ENCODE data around the gene INSM1.
"Not testable (repeated sequence)": the region's sequence is repeated elsewhere in the genome, so short reads cannot be mapped to it uniquely, and the experiment has no call there.

The INSM1 gene

GRCh38 chr20:20367575-20368417, at the start of gene INSM1:
Gene INSM1, plus strand, starts transcription at chr20:20368104. Its CDS starts 164 bp downstream, at chr20:20368268.
- DNase-seq, result peak; percentile 56

GRCh38 chr20:20318365-20319161, 49.3 kb upstream of the INSM1 start:
- DNase-seq, result no peak

GRCh38 chr20:20321134-20321533, 46.8 kb upstream of the INSM1 start:
- DNase-seq, result no peak

- no peak for DNase-seq
Observed at GRCh38 chr20:20321917-20322316, 46.0 kb upstream of the INSM1 start.

GRCh38 chr20:20322912-20323311, 45.0 kb upstream of the INSM1 start:
- DNase-seq, result no peak

- no peak for DNase-seq
Observed at GRCh38 chr20:20327746-20328145, 40.2 kb upstream of the INSM1 start.

GRCh38 chr20:20329564-20329963, 38.3 kb upstream of the INSM1 start:
- no peak for DNase-seq

- no peak for DNase-seq
Observed at GRCh38 chr20:20331156-20331555, 36.7 kb upstream of the INSM1 start.

- no peak for DNase-seq
Observed at GRCh38 chr20:20331817-20332216, 36.1 kb upstream of the INSM1 start.

- DNase-seq, result no peak
Observed at GRCh38 chr20:20333866-20334265, 34.0 kb upstream of the INSM1 start.

- DNase-seq, result no peak
Observed at GRCh38 chr20:20334489-20334888, 33.4 kb upstream of the INSM1 start.

- DNase-seq, result no peak
Observed at GRCh38 chr20:20338133-20338730, 29.7 kb upstream of the INSM1 start.

- no peak for DNase-seq
Observed at GRCh38 chr20:20340443-20340842, 27.5 kb upstream of the INSM1 start.

- DNase-seq, result no peak
Observed at GRCh38 chr20:20341371-20341770, 26.5 kb upstream of the INSM1 start.

- no peak for DNase-seq
Observed at GRCh38 chr20:20342066-20342465, 25.8 kb upstream of the INSM1 start.

GRCh38 chr20:20343932-20344331, 24.0 kb upstream of the INSM1 start:
- DNase-seq, result no peak

GRCh38 chr20:20344476-20344875, 23.4 kb upstream of the INSM1 start:
- no peak for DNase-seq

GRCh38 chr20:20353576-20353975, 14.3 kb upstream of the INSM1 start:
- no peak for DNase-seq

GRCh38 chr20:20355503-20355902, 12.4 kb upstream of the INSM1 start:
- DNase-seq, result not testable (repeated sequence)

- DNase-seq, result no peak
Observed at GRCh38 chr20:20358801-20359200, 9.1 kb upstream of the INSM1 start.

GRCh38 chr20:20359628-20360027, 8.3 kb upstream of the INSM1 start:
- no peak for DNase-seq

GRCh38 chr20:20360464-20360863, 7.4 kb upstream of the INSM1 start:
- DNase-seq, result peak; percentile 45

- peak; percentile 37 for DNase-seq
Observed at GRCh38 chr20:20362774-20363433, 5.0 kb upstream of the INSM1 start.

Measured in stimulated activated CD8-positive, alpha-beta memory T cell treated with anti-CD3 and anti-CD28 coated beads, Interleukin-4, amount 100 ng/mL, for 48 hours (primary cell).